Liver (tissue), 9 donors: ENCODE data around the gene CEP135. TPM values are rescaled to one million over a fixed set of nuclear protein-coding genes. Genes with fewer than 3 reads are reported as not detected.

Source experiments
- DNase-seq: peaks from one replicate; pipeline ENCODE4 v3.0.0-alpha.2; 2017; ENCODE audit warnings: low spot score
- H3K27ac ChIP-seq, 2 donors: one replicate each; pipeline ENCODE4 v1.7.0; 2013; ENCODE audit warnings: inconsistent platforms in 2 of 2, low read length in 2 of 2, control low read depth in 1 of 2, low read depth in 1 of 2, mild to moderate bottlenecking in 1 of 2
- H3K27me3 ChIP-seq, 4 donors: one replicate each; pipeline versions ENCODE4 v1.6.1 to v1.7.0; 2013; ENCODE audit warnings: low read length in 3 of 4, inconsistent platforms in 1 of 4, mild to moderate bottlenecking in 1 of 4, moderate library complexity in 1 of 4; ENCODE audit not compliant: control insufficient read depth in 4 of 4, insufficient read depth in 4 of 4
- H3K36me3 ChIP-seq, 4 donors: one replicate each; pipeline versions ENCODE4 v1.6.1 to v1.7.0; 2013; ENCODE audit warnings: low read length in 3 of 4, mild to moderate bottlenecking in 3 of 4, low read depth in 1 of 4, moderate library complexity in 1 of 4; ENCODE audit not compliant: control insufficient read depth in 4 of 4, insufficient read depth in 3 of 4
- H3K4me1 ChIP-seq, 4 donors: one replicate each; pipeline versions ENCODE4 v1.6.1 to v1.7.0; 2013; ENCODE audit warnings: low read length in 3 of 4, mild to moderate bottlenecking in 3 of 4, moderate library complexity in 1 of 4; ENCODE audit not compliant: control insufficient read depth in 4 of 4, insufficient read depth in 4 of 4
- H3K4me3 ChIP-seq, 3 donors: one replicate each; pipeline versions ENCODE4 v1.6.1 to v1.7.0; 2013; ENCODE audit warnings: low read length in 3 of 3, control low read depth in 1 of 3, low read depth in 1 of 3, mild to moderate bottlenecking in 1 of 3
- H3K9ac ChIP-seq, 2 donors: one replicate each; pipeline ENCODE4 v1.7.0; 2013; ENCODE audit warnings: low read length in 2 of 2, mild to moderate bottlenecking in 2 of 2, moderate library complexity in 2 of 2, control low read depth in 1 of 2, low read depth in 1 of 2
- H3K9me3 ChIP-seq, 4 donors: one replicate each; pipeline versions ENCODE4 v1.6.1 to v1.7.0; 2013; ENCODE audit warnings: low read length in 3 of 4; ENCODE audit not compliant: control insufficient read depth in 4 of 4
- ATF3 ChIP-seq: IDR thresholded peaks from 2 replicates; pipeline ENCODE4 v1.6.1; 2016; ENCODE audit warnings: antibody characterized with exemption
- EGR1 ChIP-seq, 2 donors: IDR thresholded peaks; 2 replicates each; pipeline ENCODE4 v1.6.1; 2016 to 2018; ENCODE audit warnings: antibody characterized with exemption in 2 of 2, low read depth in 2 of 2
- FOXA1 ChIP-seq: IDR thresholded peaks from 2 replicates; pipeline ENCODE4 v1.6.1; 2016; ENCODE audit warnings: antibody characterized with exemption
- FOXA2 ChIP-seq: IDR thresholded peaks from 2 replicates; pipeline ENCODE4 v1.6.1; 2016; ENCODE audit warnings: antibody characterized with exemption
- HNF4G ChIP-seq: IDR thresholded peaks from 2 replicates; pipeline ENCODE4 v1.6.1; 2016; ENCODE audit warnings: antibody characterized with exemption
- MAX ChIP-seq: IDR thresholded peaks from 2 replicates; pipeline ENCODE4 v1.6.1; 2016; ENCODE audit warnings: antibody characterized with exemption
- NR2F2 ChIP-seq: IDR thresholded peaks from 2 replicates; pipeline ENCODE4 v1.6.1; 2016; ENCODE audit warnings: antibody characterized with exemption
- RAD21 ChIP-seq, 2 donors: IDR thresholded peaks; 2 replicates each; pipeline ENCODE4 v1.6.1; 2016; ENCODE audit warnings: antibody characterized with exemption in 2 of 2, mild to moderate bottlenecking in 2 of 2
- REST ChIP-seq: IDR thresholded peaks from 2 replicates; pipeline ENCODE4 v1.6.1; 2016; ENCODE audit warnings: antibody characterized with exemption, mild to moderate bottlenecking
- SP1 ChIP-seq: IDR thresholded peaks from 2 replicates; pipeline ENCODE4 v1.6.1; 2018; ENCODE audit warnings: antibody characterized with exemption, mild to moderate bottlenecking
- TAF1 ChIP-seq: conservative IDR thresholded peaks from 2 replicates; pipeline ENCODE4 v1.6.1; 2016; ENCODE audit warnings: antibody characterized with exemption, mild to moderate bottlenecking
- YY1 ChIP-seq: IDR thresholded peaks from 2 replicates; pipeline ENCODE4 v1.6.1; 2016; ENCODE audit warnings: antibody characterized with exemption, mild to moderate bottlenecking
- ZBTB33 ChIP-seq: IDR thresholded peaks from 2 replicates; pipeline ENCODE4 v1.6.1; 2016; ENCODE audit warnings: antibody characterized with exemption
- WGBS: extraction: QIAGEN DNeasy Blood & Tissue Kit; methylation state at CpG from one replicate; pipeline ENCODE4 v1.1.7; 2013; 5-methylcytosine and 5-hydroxymethylcytosine counted together
- polyA plus RNA-seq, 2 donors: library from polyadenylated mRNA; stranded (reverse) in 1 of 2; unstranded in 1 of 2; fragments of 200-250 nt in 1 of 2; fragments of >200 nt in 1 of 2; fragmentation: Nextera tagmentation in 1 of 2; extraction: Ambion mirVana in 1 of 2; gene quantifications; one replicate each; pipeline versions ENCODE4 v1.2.1 to v1.2.3, GENCODE V29; 2013 to 2015
- total RNA-seq, 2 donors: library from RNA; depleted of rRNA; stranded (reverse); fragments of >200 nt; gene quantifications; one replicate each; pipeline ENCODE4 v1.2.3, GENCODE V29; 2014
- TF ChIP-seq, protein P1 (sequence below): fragments of 150-350 bp; IDR thresholded peaks from 2 replicates; pipeline ENCODE4 v1.5.1; 2017; ENCODE audit warnings: improper control_type of control experiment, low read depth, low read length; ENCODE audit not compliant: missing input control
- donor health status: healthy.
- donor health status: healthy.
- donor health status: healthy.
- donor health status: healthy.
- donor health status: healthy.

Gene CEP135
- total and polyA plus RNA-seq, 4 donors = 0.47 to 9.8 (median 1.9) TPM

GRCh38 chr4:55989766-55990165 is 41.0 kb downstream of the CEP135 start:
- Histone ChIP-seq H3K27me3 (no peaks in the 10 kb centered on the region), H3K9me3 (no peaks in the 10 kb centered on the region), H3K36me3 (peaks cover 0 to 6% (median 0%) of the 10 kb centered on the region in 4 donors), H3K9ac (no peak overlapping the region), H3K4me1 (no peaks in the 10 kb centered on the region), H3K4me3 (no peak overlapping the region), H3K27ac (no peak overlapping the region)
- TF ChIP-seq HNF4G (no peak), FOXA2 (no peak), SP1 (no peak), RAD21 (IDR thresholded peaks at IDR 0.05) (no peak), NR2F2 (no peak), ZBTB33 (no peak), MAX (no peak), ATF3 (no peak), TAF1 (no peak), EGR1 (IDR thresholded peaks at IDR 0.05; ENCODE audit: low read depth in 2 of 2) (no peak)
- TF ChIP-seq, protein P1, sequence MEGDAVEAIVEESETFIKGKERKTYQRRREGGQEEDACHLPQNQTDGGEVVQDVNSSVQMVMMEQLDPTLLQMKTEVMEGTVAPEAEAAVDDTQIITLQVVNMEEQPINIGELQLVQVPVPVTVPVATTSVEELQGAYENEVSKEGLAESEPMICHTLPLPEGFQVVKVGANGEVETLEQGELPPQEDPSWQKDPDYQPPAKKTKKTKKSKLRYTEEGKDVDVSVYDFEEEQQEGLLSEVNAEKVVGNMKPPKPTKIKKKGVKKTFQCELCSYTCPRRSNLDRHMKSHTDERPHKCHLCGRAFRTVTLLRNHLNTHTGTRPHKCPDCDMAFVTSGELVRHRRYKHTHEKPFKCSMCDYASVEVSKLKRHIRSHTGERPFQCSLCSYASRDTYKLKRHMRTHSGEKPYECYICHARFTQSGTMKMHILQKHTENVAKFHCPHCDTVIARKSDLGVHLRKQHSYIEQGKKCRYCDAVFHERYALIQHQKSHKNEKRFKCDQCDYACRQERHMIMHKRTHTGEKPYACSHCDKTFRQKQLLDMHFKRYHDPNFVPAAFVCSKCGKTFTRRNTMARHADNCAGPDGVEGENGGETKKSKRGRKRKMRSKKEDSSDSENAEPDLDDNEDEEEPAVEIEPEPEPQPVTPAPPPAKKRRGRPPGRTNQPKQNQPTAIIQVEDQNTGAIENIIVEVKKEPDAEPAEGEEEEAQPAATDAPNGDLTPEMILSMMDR = no peak
- DNase-seq = no peak

GRCh38 chr4:55993994-55994663 is 45.4 kb downstream of the CEP135 start:
- Histone ChIP-seq H3K4me1 (no peaks in the 10 kb centered on the region), H3K4me3 (no peak overlapping the region), H3K9ac (no peak overlapping the region), H3K27me3 (no peaks in the 10 kb centered on the region), H3K9me3 (no peaks in the 10 kb centered on the region), H3K36me3 (peaks cover 0 to 6% (median under 1%) of the 10 kb centered on the region in 4 donors), H3K27ac (no peak overlapping the region)
- 88% methylated on average over 3 of the region's 3 CpGs for WGBS
- no peak for TF ChIP-seq HNF4G
- no peak for TF ChIP-seq SP1
- TF ChIP-seq YY1 = no peak
- no peak for TF ChIP-seq ATF3
- TF ChIP-seq TAF1 = no peak
- TF ChIP-seq EGR1 (IDR thresholded peaks at IDR 0.05; ENCODE audit: low read depth in 2 of 2) = no peak
- TF ChIP-seq MAX = no peak
- DNase-seq = no peak

DNA sequence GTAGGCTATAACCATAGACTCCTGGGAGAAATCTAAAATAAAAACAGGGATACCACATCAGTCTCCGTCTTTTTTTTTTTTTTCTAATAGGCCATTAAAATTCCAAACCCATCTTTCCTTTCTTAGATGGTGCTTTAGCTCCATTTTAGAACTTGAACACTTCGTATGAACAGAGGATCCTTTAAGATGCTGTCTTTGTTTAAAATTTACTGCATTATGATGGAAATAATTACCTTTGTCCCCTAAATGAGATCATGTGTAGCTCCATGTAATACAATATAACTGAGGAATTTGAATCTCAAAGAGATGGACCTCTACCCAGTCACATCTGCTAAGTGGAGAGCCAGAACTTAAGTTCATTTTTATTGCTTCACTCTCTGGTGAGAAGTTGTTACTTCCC is 47.9 kb downstream of the CEP135 start:
- 98% methylated on average over 2 of the region's 2 CpGs for WGBS
- H3K4me3 ChIP-seq = no peak overlapping the region
- no peaks in the 10 kb centered on the region for H3K4me1 ChIP-seq
- no peak overlapping the region for H3K27ac ChIP-seq
- no peaks in the 10 kb centered on the region for H3K27me3 ChIP-seq
- H3K36me3 ChIP-seq = peaks cover 3 to 6% (median 4%) of the 10 kb centered on the region in 4 donors
- no peak overlapping the region for H3K9ac ChIP-seq
- H3K9me3 ChIP-seq = no peaks in the 10 kb centered on the region
- DNase-seq = no peak
- TF ChIP-seq FOXA1 = no peak
- TF ChIP-seq REST = no peak
- no peak for TF ChIP-seq FOXA2
- no peak for TF ChIP-seq MAX
- no peak for TF ChIP-seq RAD21 (IDR thresholded peaks at IDR 0.05)
- no peak for TF ChIP-seq ATF3
- TF ChIP-seq, protein P1 = no peak
